Dendritic cell treated with granulocyte-macrophage colony-stimulating factor and Interleukin-4, amounts not matched to agents 40 ng/mL and 50 ng/mL, for 4 days (primary cell): ENCODE data around the gene ACVR1C.
"Not testable (repeated sequence)": the region's sequence is repeated elsewhere in the genome, so short reads cannot be mapped to it uniquely, and the experiment has no call there.

Source experiments
- H3K27ac Mint-ChIP-seq: one replicate; pipeline ENCODE4 v1.8.0; 2022; ENCODE audit warnings: mild to moderate bottlenecking, mixed read lengths
- H3K27me3 Mint-ChIP-seq: one replicate; pipeline ENCODE4 v1.8.0; 2022; ENCODE audit warnings: mild to moderate bottlenecking, mixed read lengths
- H3K36me3 Mint-ChIP-seq: one replicate; pipeline ENCODE4 v1.8.0; 2022; ENCODE audit warnings: low read depth, mixed read lengths
- H3K4me1 Mint-ChIP-seq: one replicate; pipeline ENCODE4 v1.8.0; 2022; ENCODE audit warnings: low read depth, mixed read lengths
- H3K4me3 Mint-ChIP-seq: one replicate; pipeline ENCODE4 v1.8.0; 2022; ENCODE audit warnings: mild to moderate bottlenecking, moderate library complexity, mixed read lengths
- H3K9me3 Mint-ChIP-seq: one replicate; pipeline ENCODE4 v1.8.0; 2022; ENCODE audit warnings: mixed read lengths
- intact Hi-C: fragments of 100-400 bp; cut with micrococcal nuclease; formaldehyde crosslinking; loops from one replicate; pipeline ENCODE4 v1.15.0; 2022

The ACVR1C gene

GRCh38 chr2:157559061-157559460 is 69.6 kb downstream of the ACVR1C start:
- peaks cover 9% of the 10 kb centered on the region for H3K9me3 Mint-ChIP-seq
- intact Hi-C loops, result no loop called here
- peaks cover 5% of the 10 kb centered on the region for H3K4me1 Mint-ChIP-seq

GRCh38 chr2:157557770-157558169 is 70.9 kb downstream of the ACVR1C start:
- peaks cover 5% of the 10 kb centered on the region for H3K4me1 Mint-ChIP-seq
- intact Hi-C loops, result no loop called here
- H3K4me3 Mint-ChIP-seq, result no peak overlapping the region
- no peak overlapping the region for H3K27ac Mint-ChIP-seq
- no peaks in the 10 kb centered on the region for H3K27me3 Mint-ChIP-seq
- H3K36me3 Mint-ChIP-seq, result no peaks in the 10 kb centered on the region
- no peaks in the 10 kb centered on the region for H3K9me3 Mint-ChIP-seq

More at GRCh38 chr2:157559061-157559460, 69.6 kb downstream of the ACVR1C start:
- Mint-ChIP-seq H3K36me3 (no peaks in the 10 kb centered on the region), H3K4me3 (no peak overlapping the region), H3K27ac (no peak overlapping the region), H3K27me3 (no peaks in the 10 kb centered on the region)

- intact Hi-C loops, result no loop called here
- Mint-ChIP-seq H3K4me1 (no peaks in the 10 kb centered on the region), H3K36me3 (no peaks in the 10 kb centered on the region), H3K9me3 (no peaks in the 10 kb centered on the region), H3K4me3 (no peak overlapping the region), H3K27ac (no peak overlapping the region), H3K27me3 (no peaks in the 10 kb centered on the region)
Measured at GRCh38 chr2:157540102-157540501, 88.6 kb downstream of the ACVR1C start.

- Mint-ChIP-seq H3K27me3 (no peaks in the 10 kb centered on the region), H3K9me3 (no peaks in the 10 kb centered on the region), H3K4me3 (no peak overlapping the region), H3K4me1 (no peaks in the 10 kb centered on the region), H3K36me3 (no peaks in the 10 kb centered on the region), H3K27ac (no peak overlapping the region)
- intact Hi-C loops, result no loop called here
Measured at GRCh38 chr2:157538064-157538463, 90.6 kb downstream of the ACVR1C start.

- Mint-ChIP-seq H3K36me3 (no peaks in the 10 kb centered on the region), H3K27me3 (no peaks in the 10 kb centered on the region), H3K4me3 (no peak overlapping the region), H3K9me3 (no peaks in the 10 kb centered on the region), H3K4me1 (no peaks in the 10 kb centered on the region), H3K27ac (no peak overlapping the region)
- intact Hi-C loops, result no loop called here
Measured at GRCh38 chr2:157536815-157537214, 91.8 kb downstream of the ACVR1C start.

- H3K27ac Mint-ChIP-seq, result no peak overlapping the region
- intact Hi-C loops, result no loop called here
- H3K27me3 Mint-ChIP-seq, result no peaks in the 10 kb centered on the region
- H3K36me3 Mint-ChIP-seq, result no peaks in the 10 kb centered on the region
- no peaks in the 10 kb centered on the region for H3K4me1 Mint-ChIP-seq
- H3K4me3 Mint-ChIP-seq, result no peak overlapping the region
- no peaks in the 10 kb centered on the region for H3K9me3 Mint-ChIP-seq
Measured at GRCh38 chr2:157528963-157529751, 99.5 kb downstream of the ACVR1C start.

- Mint-ChIP-seq H3K36me3 (no peaks in the 10 kb centered on the region), H3K4me1 (no peaks in the 10 kb centered on the region), H3K27ac (no peak overlapping the region), H3K9me3 (no peaks in the 10 kb centered on the region), H3K27me3 (no peaks in the 10 kb centered on the region), H3K4me3 (no peak overlapping the region)
- intact Hi-C loops, result no loop called here
Measured at GRCh38 chr2:157526070-157526469, 102.6 kb downstream of the ACVR1C start.

- no peaks in the 10 kb centered on the region for H3K9me3 Mint-ChIP-seq
- no peaks in the 10 kb centered on the region for H3K4me1 Mint-ChIP-seq
- intact Hi-C loops, result no loop called here
- no peak overlapping the region for H3K4me3 Mint-ChIP-seq
- H3K27me3 Mint-ChIP-seq, result no peaks in the 10 kb centered on the region
- H3K27ac Mint-ChIP-seq, result no peak overlapping the region
- H3K36me3 Mint-ChIP-seq, result no peaks in the 10 kb centered on the region
Measured at GRCh38 chr2:157523270-157524247, 105.1 kb downstream of the ACVR1C start.

GRCh38 chr2:157514966-157515365 is 113.7 kb downstream of the ACVR1C start:
- not testable (repeated sequence) for H3K27ac Mint-ChIP-seq, H3K27me3 Mint-ChIP-seq, H3K9me3 Mint-ChIP-seq, H3K4me1 Mint-ChIP-seq, H3K4me3 Mint-ChIP-seq, H3K36me3 Mint-ChIP-seq
- intact Hi-C loops, result loop anchor here (5.0 kb wide), 1 partner anchor 82 kb away; no protein-coding TSS in a partner anchor

GRCh38 chr2:157509744-157510143 is 118.9 kb downstream of the ACVR1C start:
- Mint-ChIP-seq H3K9me3 (no peaks in the 10 kb centered on the region), H3K4me1 (peaks cover 6% of the 10 kb centered on the region), H3K36me3 (no peaks in the 10 kb centered on the region), H3K27me3 (no peaks in the 10 kb centered on the region), H3K27ac (no peak overlapping the region), H3K4me3 (no peak overlapping the region)
- intact Hi-C loops, result loop anchor here (5.0 to 10.0 kb wide), 2 partner anchors 88 to 255 kb away; no protein-coding TSS in a partner anchor

GRCh38 chr2:157508676-157509075 is 120.0 kb downstream of the ACVR1C start:
- intact Hi-C loops, result loop anchor here (10.0 kb wide), 1 partner anchor 256 kb away; no protein-coding TSS in a partner anchor
- Mint-ChIP-seq H3K4me1 (peaks cover 6% of the 10 kb centered on the region), H3K4me3 (no peak overlapping the region), H3K27me3 (no peaks in the 10 kb centered on the region), H3K27ac (peak overlapping the region; percentile 11), H3K9me3 (no peaks in the 10 kb centered on the region), H3K36me3 (no peaks in the 10 kb centered on the region)

- H3K4me3 Mint-ChIP-seq, result no peak overlapping the region
- intact Hi-C loops, result loop anchor here (10.0 kb wide), 1 partner anchor 258 kb away; no protein-coding TSS in a partner anchor
- H3K27me3 Mint-ChIP-seq, result no peaks in the 10 kb centered on the region
- H3K36me3 Mint-ChIP-seq, result no peaks in the 10 kb centered on the region
- no peak overlapping the region for H3K27ac Mint-ChIP-seq
- no peaks in the 10 kb centered on the region for H3K9me3 Mint-ChIP-seq
- peaks cover 14% of the 10 kb centered on the region for H3K4me1 Mint-ChIP-seq
Measured at GRCh38 chr2:157506586-157506985, 122.1 kb downstream of the ACVR1C start.

- H3K9me3 Mint-ChIP-seq, result no peaks in the 10 kb centered on the region
- H3K36me3 Mint-ChIP-seq, result no peaks in the 10 kb centered on the region
- no peaks in the 10 kb centered on the region for H3K27me3 Mint-ChIP-seq
- H3K27ac Mint-ChIP-seq, result no peak overlapping the region
- intact Hi-C loops, result loop anchor here (10.0 kb wide), 1 partner anchor 260 kb away; no protein-coding TSS in a partner anchor
- no peak overlapping the region for H3K4me3 Mint-ChIP-seq
- H3K4me1 Mint-ChIP-seq, result peaks cover 32% of the 10 kb centered on the region
Measured at GRCh38 chr2:157504623-157505022, 124.0 kb downstream of the ACVR1C start.

GRCh38 chr2:157501026-157501425 is 127.6 kb downstream of the ACVR1C start:
- H3K4me1 Mint-ChIP-seq, result peaks cover 26% of the 10 kb centered on the region
- H3K27ac Mint-ChIP-seq, result no peak overlapping the region
- no peaks in the 10 kb centered on the region for H3K36me3 Mint-ChIP-seq
- H3K9me3 Mint-ChIP-seq, result no peaks in the 10 kb centered on the region
- H3K27me3 Mint-ChIP-seq, result no peaks in the 10 kb centered on the region
- H3K4me3 Mint-ChIP-seq, result no peak overlapping the region
- intact Hi-C loops, result loop anchor here (10.0 kb wide), 1 partner anchor 264 kb away; no protein-coding TSS in a partner anchor
